Hepatic stellate cell (primary cell): ENCODE results near the gene RFLNA.
A peak's percentile ranks its signal among the peaks of the same experiment; 100 is the strongest.

Experiments used
- DNase-seq: peaks from one replicate; pipeline ENCODE4 v3.0.0; 2011; ENCODE audit warnings: low spot score

RFLNA gene, protein sequence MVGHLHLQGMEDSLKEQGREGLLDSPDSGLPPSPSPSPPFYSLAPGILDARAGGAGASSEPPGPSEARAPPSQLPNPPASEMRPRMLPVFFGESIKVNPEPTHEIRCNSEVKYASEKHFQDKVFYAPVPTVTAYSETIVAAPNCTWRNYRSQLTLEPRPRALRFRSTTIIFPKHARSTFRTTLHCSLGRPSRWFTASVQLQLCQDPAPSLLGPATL

DNA sequence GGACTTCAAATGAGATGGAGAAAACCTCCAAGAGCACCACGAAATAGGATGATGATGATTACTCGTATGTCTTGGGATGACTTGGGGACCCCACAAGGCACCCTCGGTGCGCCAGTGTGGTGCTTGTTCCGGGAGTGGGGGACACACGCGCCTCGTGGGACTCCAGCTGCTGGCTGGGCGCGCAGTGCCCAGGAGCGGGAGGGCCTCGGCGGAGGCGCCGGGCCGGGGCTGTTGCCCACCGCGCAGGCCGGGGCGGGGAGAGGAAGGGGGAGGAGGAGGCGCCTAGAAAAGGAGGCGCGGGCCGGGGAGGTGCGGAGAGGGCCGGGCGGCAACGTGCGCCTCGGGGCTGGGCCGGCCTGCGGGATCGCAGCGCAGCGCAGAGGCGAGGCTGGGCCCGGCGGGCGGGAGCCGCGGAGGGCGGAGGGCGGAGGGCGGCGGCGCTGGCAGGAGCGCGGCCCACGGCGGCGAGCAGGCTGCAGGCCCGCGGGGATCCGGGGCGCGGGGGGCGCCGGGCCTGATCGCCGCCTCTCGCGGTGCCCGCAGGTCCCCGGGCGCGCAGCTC lies at the start of gene RFLNA:
Gene RFLNA (plus strand): TSS at position 314 of the 562 bp plus-strand sequence. CDS start 337 bp downstream, outside the sequence.
- no peak for DNase-seq

DNA sequence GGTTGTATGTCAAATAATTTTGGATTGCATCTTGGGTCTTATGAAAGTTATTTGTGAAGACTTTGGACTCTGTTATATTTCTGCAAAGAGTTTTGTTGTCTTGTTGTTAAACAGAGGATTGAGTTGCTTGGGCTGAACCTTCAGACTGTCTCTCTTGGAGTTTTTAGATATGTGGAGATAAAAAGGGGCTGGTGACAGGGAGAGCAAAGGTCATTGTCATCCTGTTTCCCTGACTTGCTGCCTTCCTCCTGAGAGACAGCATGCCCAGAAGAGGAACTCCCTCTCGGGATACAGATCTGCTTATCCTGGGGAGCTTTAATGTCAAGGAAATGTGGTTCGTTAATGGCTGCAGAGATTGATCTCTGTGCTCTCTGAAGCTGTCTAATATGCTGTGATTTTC lies 47.6 kb upstream of the RFLNA start:
- DNase-seq, result no peak

GRCh38 chr12:124248941-124249825 lies 45.7 kb upstream of the RFLNA start:
- DNase-seq, result no peak

DNA sequence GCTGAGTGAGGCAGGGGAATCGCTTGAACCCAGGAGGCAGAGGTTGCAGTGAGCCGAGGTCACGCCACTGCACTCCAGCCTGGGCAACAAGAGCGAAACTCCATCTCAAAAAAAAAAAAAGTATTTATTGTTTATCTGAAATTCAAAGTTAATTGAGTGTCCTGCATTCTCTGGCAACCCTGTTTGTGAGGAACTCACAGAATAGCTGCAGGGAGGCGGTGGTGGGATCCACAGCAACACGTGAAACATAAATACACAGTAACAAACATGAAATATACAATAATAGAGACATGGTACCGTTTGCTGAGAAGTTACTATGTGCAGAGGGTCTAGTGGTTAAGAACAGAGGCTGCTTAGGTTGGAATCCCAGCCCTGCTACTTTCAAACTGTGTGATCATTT lies 43.7 kb upstream of the RFLNA start:
- no peak for DNase-seq

DNA sequence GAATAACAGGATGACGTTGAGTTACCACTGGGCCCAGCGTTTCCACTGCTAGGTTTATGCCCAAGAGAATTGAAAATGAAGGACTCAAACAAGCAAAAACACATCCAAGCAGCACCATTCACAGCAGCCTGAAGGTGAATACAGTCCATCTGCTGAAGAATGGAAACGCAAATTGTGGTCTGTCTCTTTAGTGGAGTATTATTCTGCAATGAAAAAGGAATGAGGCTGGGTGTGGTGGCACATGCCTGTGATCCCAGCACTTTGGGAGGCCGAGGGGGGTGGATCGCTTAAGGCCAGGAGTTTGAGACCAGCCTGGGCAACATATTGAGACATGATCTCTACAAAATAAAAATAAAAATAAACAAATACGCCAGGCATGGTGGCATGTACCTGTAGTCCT lies 41.9 kb upstream of the RFLNA start:
- no peak for DNase-seq

DNA sequence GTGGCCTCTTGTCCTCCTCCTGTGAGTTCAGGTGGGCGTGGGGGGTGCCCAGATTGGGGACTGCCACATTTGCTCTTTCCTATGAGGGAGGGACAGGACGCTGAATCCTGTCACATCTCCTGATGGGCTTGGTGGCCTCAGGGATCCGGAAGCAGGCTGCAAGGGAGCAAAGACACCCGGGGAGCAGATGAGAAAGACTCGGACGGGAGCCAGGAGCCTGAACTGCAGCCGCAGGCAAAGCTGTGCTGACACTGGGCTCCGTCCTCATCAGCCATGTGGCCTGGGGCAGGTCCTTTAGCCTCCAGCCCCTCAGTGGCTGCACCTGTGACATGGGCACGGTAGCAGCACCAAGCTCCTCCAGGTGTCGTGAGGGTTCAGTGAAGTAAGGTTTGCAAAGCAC lies 40.8 kb upstream of the RFLNA start:
- DNase-seq, result no peak

DNA sequence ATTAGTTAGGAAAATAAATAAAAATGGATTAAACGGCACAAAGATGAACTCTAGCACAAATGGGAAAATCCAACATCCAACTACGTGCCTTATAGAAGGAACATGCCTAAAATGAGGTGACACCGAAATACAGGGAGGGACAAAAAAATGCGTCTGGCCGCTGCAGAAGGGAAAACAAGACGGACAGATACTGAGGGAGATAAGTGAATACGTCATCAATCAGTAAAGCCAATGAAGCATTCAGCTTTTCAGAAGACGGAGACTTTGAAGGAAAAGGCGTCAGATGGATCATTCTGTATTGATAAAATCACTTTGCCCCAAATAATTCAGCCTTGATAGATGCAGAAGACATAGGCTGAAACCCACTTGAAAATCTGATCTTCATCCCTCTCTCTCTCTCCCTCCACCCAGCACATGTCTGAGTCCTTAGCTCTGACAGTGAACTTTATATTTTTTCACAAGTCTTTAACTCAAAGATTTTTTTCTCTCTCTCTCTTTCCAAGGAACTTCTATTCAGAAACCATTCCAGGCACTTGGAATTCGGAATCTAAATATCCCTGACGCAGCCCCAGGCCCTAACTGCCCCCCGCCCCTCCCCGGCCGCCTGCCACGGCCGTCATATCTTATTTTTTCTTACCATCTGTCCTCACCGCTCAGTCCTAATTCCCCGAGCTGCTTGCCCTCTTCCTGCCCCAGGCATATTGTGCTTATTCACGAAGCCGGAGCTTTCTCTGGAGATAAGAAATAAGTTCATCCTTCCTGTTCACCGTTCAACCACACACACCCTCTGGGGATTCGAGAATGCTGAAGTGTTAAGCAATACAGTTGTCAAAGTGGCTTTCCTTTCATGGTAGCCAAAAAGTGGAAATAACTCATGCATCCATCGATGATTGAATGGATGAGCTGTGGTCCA lies 35.5 kb upstream of the RFLNA start:
- DNase-seq, result no peak

DNA sequence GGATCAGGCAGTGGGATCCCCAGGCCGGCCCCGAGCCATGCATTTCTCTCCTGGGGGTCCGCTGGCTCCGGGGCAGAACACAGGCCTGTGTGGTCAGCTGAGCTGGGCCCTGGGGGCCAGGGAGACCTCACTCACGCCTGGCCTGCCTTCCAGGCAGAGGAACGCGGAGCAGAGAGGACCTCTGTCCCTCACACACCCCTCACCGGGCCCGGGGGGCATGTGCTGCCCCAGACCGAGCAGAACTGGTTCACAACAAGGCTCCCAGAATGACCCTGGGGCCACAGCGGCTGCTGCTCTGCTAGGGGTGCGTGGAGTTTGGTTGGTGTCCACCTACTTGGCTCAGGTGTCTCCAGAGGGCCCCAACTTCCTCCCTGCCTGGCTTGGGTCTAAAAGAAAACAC lies 33.0 kb upstream of the RFLNA start:
- DNase-seq, result no peak

DNA sequence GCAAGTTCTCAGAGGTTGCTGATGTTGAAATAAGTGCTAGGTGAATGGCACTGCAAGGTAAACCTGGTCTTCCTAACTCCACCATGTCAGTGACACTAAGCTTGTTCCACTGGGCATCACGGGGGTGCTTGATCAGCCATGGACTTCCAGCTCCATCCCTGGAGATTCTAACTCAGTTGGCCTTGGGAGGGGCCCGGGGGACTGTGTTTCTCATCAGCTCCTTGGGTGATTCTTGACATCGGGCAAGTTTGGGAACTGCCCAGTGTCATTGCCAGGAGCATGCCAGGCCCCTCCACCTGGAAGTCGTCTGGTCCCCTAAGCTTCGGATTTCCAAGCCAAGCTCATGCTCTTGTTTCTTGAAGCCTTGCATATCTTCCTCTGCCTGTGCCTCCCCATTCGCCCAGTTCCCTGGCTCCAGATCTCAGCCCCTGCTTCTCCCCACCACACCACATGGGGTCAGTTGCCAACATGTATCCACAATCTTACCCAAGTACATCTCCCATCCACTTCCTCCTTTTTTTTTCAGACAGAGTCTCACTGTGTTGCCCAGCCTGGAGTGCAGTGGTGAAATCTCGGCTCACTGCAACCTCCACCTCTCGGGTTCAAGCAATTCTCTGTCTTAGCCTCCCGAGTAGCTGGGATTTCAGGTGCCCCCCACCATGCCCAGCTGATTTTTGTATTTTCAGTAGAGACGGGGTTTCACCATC lies 30.7 kb upstream of the RFLNA start:
- DNase-seq, result no peak

- DNase-seq, result no peak
These were observed 30.0 kb upstream of the RFLNA start for GRCh38 chr12:124264879-124265278.

- no peak for DNase-seq
These were observed 27.6 kb upstream of the RFLNA start for GRCh38 chr12:124267205-124267778.

DNA sequence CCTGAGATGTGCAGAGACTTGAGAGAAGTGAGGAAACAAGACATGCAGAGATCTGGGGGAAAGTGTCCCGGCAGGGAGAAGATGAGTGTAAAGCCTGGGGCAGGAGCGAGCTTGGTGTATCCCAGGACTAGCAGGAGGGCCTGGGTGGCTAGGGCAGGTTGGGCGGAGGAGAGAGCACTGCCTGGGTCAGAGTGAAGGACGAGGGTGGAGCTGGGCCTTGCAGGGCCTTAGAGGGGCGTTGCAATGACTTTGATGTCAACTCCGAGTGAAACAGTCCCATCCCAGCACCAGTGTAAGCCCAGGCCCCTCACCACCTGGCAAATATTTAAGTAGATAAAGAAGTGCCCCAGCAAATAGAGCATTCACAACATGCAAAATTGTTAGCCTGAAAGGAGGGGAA lies 24.2 kb upstream of the RFLNA start:
- no peak for DNase-seq

DNA sequence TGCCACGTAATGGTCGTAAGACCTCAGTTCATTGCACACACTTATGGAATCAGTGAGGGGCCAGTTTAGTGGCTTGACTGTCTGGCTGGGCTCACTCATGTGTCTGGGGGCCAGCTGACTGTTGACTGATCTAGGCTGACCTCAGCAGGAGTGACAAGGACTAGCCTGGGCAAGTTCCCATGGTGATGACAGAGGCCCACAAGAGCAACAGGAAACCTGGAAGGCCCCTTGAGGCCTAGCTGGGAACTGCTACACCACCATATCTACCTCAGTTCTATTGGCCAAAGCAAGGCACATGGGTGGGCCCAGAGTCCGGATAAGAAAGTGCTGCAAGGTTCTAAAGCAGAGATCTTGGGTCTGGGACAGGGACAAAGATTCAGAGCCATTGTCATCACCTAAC lies 21.3 kb upstream of the RFLNA start:
- peak; percentile 62 for DNase-seq

- DNase-seq, result no peak
These were observed 18.6 kb upstream of the RFLNA start for GRCh38 chr12:124276337-124276736.

- DNase-seq, result no peak
These were observed 17.3 kb upstream of the RFLNA start for GRCh38 chr12:124277394-124278241.

DNA sequence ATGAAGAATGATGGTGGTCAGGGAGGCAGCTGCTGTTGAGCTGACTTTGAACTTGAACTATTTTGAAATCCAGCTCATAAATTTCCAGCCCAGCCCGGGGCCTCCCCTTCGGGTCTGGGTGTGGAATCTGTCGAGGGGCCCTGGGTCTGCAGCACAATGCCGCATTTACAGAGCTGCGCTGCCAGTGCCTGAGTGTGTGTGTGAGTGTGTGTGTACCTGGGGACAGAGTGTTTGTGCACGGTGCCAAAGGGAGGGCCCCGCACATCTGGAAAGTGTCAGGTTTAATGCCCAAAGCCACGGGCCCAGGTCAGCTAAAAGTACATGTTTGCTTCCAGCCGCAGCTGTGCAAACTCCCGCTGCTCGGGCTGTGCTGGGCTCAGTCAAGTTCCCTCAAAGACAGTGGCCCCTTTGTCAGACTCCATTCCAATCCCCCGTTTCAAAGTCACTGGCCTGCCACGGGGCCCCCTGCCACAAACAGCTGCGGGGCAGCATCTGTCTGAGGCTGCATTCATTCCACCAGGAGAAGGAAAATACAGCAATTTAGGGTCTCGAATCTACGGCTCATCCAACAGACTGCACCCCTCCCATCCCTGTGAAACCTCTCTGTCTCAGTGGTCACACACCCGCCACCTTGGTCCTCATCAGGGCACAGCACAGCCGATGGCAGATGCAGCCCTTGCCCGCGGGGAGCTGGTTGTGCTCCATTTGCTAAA lies 16.3 kb upstream of the RFLNA start:
- no peak for DNase-seq

DNA sequence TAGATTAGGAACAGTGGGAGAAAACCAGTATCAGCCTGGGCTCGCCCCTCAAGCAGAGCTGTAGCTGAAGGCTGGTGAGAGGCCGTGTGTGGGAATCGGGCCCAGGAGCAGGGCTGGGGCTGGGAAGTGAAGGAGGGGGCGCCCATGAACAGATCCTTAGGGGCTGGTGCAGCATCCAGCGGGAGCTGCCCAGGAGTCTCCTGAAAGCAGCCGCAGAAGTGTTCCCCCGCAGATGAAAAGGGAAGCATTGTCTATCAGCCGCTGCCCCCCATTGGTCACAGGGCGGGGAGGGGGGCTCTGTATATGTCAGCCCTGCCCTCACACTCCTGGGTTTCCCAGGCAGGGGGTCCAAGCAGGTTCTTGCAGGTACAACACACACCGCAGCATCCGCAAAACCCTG lies 15.6 kb upstream of the RFLNA start:
- no peak for DNase-seq

DNA sequence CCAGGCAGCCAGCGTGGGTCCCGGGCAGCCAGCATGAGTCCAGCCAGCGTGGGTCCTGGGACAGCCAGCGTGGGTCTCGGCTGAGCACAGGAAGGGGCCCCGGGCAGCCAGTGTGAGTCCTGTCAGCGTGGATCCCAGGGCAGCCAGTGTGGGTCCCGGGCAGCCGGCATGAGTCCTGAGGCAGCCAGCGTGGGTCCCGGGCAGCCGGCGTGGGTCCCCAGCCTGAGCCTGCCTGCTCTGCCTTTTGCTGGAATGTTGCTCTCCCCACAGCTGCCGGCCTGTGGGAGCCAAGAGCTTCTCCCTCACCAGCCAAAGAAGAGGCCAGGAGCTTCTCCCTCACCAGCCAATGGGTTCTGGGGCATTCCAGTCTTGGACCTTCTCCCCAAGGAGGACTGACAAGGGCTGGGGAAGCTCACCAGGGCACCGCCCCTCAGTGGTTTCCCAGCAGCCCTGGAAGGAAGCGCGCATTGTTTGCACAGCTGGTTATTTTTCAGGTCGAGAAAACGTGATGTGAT lies 15.0 kb upstream of the RFLNA start:
- DNase-seq, result no peak

- DNase-seq, result no peak
These were observed 13.6 kb upstream of the RFLNA start for GRCh38 chr12:124281309-124281708.
